ENCODE data around the gene GCAT.

GCAT gene

DNA sequence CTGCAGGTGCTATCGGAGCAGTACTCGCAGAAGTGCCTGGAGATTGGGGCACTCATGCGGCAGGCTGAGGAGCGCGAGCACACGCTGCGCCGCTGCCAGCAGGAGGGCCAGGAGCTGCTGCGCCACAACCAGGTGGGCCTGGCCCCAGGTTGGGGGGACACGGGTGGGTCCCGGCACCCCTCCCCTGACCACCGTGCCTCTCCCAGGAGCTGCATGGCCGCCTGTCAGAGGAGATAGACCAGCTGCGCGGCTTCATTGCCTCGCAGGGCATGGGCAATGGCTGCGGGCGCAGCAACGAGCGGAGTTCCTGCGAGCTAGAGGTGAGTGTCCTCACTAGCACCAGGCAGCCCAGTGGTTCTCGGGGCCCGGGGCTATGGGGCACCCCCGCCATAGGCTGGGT is 38.7 kb upstream of the GCAT start:
- TF ChIP-seq POLR2A (IDR thresholded peaks at IDR 0.05; ENCODE audit: low read depth, low read length) (no peak), POLR2AphosphoS5 (IDR thresholded peaks at IDR 0.05; ENCODE audit: low read depth, low read length) (no peak), TAF1 (IDR thresholded peaks at IDR 0.05; ENCODE audit: borderline replicate concordance, low read depth, low read length) (no peak)
- DNase-seq (ENCODE audit: insufficient read length) (no peak), FAIRE-seq (no peak)

DNA sequence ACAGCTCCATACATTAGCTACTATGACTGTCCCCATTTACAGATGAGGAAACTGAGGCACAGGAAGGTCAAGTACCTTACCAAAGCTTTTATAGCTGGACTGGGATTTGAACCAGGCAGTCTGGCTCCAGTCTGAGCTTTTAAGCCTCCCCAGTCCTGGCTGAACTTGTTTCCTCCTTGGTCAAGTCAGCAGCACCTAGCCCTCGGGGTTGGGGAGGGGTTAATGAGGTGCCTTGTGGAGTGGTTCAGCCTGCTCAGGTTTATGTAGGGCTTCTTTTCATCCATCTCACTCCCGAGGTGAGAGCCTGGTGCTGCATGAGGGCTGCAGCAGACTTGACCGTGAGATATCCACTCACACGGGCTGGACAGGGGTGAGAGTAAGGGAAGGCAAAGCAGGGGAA is 36.7 kb upstream of the GCAT start:
- FAIRE-seq (no peak), DNase-seq (ENCODE audit: insufficient read length) (no peak)
- no peak for TF ChIP-seq TAF1 (IDR thresholded peaks at IDR 0.05; ENCODE audit: borderline replicate concordance, low read depth, low read length)

DNA sequence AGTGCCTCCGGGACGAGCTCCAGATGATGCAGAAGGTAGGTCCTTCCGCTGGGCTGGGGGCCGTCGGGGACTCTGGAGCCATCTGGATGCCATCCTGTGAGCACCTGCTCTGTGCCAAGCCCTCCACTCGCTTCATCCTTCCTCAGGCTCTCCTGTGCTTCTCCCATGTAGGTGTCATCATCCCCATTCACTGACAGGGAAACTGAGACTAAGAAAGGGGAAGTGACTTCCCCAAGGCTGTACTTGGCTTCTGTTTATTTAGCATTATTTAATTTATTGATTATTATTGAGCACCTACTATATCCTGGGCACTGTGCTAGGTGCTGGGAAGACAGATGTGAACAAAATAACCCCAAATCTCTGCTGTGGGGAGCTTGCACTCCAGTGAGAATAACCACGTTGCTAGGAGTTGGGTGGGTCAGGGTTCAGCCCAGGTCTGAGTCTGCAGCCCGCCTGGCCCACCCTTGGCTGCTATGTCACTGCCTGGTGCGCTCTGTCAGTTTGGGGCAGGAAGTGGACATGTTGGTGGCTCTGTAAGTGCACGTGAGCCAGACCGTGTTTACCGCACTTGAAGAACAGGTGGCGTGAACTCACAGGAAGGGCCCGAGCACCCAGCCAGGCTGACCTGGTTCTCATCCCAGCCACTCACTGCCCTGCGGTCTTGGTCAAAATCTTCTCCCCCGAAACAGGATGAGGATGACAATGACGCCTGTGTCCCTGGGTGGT is 35.9 kb upstream of the GCAT start:
- no peak for TF ChIP-seq POLR2AphosphoS5 (IDR thresholded peaks at IDR 0.05; ENCODE audit: low read depth, low read length)
- TF ChIP-seq TAF1 (IDR thresholded peaks at IDR 0.05; ENCODE audit: borderline replicate concordance, low read depth, low read length) = no peak
- no peak for TF ChIP-seq POLR2A (IDR thresholded peaks at IDR 0.05; ENCODE audit: low read depth, low read length)
- FAIRE-seq (no peak), DNase-seq (ENCODE audit: insufficient read length) (no peak)

DNA sequence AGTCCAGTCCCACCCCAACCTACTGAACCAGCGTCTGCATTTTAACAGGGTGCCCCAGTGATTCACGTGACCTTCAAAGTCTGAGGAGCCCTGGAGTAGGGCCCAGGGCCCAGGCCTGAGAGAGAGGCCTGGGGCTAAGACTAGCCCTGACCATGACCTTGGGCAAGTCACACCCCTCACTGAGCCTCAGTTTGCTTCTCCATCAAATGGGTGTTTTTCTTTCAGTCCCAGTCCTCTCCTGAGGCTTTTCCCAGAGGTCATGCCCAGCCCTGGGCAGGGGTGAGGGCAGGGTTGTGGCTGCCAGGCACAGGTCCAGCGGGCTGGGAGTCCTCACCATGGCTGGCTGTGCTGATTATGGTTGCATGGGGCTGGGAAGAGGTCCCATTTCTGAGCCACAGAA is 33.0 kb upstream of the GCAT start:
- no peak for DNase-seq (ENCODE audit: insufficient read length)
- TF ChIP-seq POLR2A (IDR thresholded peaks at IDR 0.05; ENCODE audit: low read depth, low read length) (no peak), POLR2AphosphoS5 (IDR thresholded peaks at IDR 0.05; ENCODE audit: low read depth, low read length) (no peak), TAF1 (IDR thresholded peaks at IDR 0.05; ENCODE audit: borderline replicate concordance, low read depth, low read length) (no peak)

DNA sequence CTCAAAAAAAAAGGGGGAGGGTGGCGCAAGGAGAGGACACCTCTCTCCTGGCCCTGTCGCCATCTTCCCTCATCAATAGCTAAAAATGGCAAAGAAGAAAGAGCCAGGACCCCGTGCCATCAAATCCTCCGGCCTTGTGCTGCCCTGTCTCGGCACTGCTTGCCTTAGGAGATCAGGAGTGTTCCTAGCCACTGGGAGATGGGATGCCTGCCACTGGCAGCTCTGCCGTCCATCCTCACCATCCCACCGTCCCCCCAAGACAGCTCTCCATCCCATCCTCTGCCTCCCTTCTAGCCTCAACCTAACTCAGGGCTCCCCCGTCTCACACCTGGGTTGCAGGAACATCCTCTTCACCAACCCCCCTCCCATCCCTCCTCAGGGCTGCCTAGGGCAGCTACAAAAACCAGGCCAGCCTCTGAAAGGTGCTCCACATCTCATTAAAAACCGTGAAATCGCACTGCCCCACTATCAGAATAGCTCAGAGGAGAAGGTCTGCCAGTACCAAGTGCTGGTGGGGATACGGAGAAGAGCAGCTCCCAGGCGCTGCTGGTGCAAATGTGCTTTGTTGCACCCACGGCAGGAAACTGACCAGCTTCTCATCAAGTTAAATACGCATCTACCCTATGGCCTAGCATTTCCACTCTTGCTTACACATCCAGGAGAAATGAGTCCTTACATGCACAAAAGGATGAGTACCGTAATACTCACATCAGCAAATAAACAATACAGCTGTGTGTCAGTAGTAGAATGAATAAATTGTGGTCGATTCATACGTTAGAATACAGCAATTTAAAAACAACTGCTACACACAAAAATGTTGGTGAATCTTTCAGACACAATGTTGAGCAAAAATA is 31.7 kb upstream of the GCAT start:
- DNase-seq (ENCODE audit: insufficient read length) (no peak), FAIRE-seq (no peak)
- TF ChIP-seq POLR2A (IDR thresholded peaks at IDR 0.05; ENCODE audit: low read depth, low read length) (no peak), POLR2AphosphoS5 (IDR thresholded peaks at IDR 0.05; ENCODE audit: low read depth, low read length) (no peak; the same call in 1 of the 2 replicates), TAF1 (IDR thresholded peaks at IDR 0.05; ENCODE audit: borderline replicate concordance, low read depth, low read length) (no peak)

More for the DNA sequence above, 33.0 kb upstream of the GCAT start:
- no peak for FAIRE-seq

DNA sequence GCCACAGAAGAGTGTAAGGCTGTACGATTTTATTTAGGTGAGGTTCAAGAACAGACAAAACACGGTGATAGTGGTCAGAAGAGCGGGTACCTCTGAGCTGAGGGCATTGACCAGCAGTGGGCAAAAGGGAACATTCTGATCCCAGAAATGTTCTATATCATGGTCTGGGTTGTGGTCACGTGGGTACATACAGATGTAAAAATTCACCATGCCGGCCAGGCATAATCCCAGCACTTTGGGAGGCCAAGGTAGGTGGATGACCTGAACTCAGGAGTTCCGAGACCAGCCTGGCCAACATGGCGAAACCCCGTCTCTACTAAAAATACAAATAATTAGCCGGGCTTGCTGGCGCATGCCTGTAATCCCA is 31.1 kb upstream of the GCAT start:
- TF ChIP-seq POLR2A (IDR thresholded peaks at IDR 0.05; ENCODE audit: low read depth, low read length) (no peak), POLR2AphosphoS5 (IDR thresholded peaks at IDR 0.05; ENCODE audit: low read depth, low read length) (no peak), TAF1 (IDR thresholded peaks at IDR 0.05; ENCODE audit: borderline replicate concordance, low read depth, low read length) (no peak)
- no peak for DNase-seq (ENCODE audit: insufficient read length)
- FAIRE-seq = no peak

DNA sequence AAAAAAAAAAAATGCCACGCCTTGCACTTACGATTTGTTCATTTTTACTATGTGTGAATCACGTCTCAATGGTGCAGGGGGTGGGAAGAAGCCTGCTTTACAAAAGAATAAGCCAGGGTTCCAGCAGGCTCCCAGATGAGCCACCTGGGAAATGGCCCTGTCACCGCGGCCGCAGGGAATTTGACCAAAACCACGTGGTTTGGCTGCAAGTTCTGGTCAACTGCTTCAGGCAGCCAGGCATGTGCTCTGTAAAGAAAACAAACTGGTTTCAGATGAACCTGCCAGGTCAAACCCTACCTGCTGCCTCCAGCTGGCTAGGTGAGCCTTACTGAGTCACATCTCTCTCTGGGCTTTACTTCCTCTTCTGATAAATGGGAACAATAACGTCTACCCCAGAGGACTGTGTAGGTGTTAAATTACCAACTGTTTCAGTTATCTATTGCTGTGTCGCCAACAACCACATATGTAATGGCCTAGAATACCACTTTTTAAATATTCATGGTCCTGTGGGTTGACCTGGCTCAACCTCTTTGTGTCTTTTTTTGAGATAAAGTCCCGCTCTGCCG is 30.5 kb upstream of the GCAT start:
- DNase-seq (ENCODE audit: insufficient read length) = peak; percentile 48
- peak; percentile 88 for FAIRE-seq
- TF ChIP-seq POLR2A (IDR thresholded peaks at IDR 0.05; ENCODE audit: low read depth, low read length) (no peak), POLR2AphosphoS5 (IDR thresholded peaks at IDR 0.05; ENCODE audit: low read depth, low read length) (no peak), TAF1 (IDR thresholded peaks at IDR 0.05; ENCODE audit: borderline replicate concordance, low read depth, low read length) (no peak)

DNA sequence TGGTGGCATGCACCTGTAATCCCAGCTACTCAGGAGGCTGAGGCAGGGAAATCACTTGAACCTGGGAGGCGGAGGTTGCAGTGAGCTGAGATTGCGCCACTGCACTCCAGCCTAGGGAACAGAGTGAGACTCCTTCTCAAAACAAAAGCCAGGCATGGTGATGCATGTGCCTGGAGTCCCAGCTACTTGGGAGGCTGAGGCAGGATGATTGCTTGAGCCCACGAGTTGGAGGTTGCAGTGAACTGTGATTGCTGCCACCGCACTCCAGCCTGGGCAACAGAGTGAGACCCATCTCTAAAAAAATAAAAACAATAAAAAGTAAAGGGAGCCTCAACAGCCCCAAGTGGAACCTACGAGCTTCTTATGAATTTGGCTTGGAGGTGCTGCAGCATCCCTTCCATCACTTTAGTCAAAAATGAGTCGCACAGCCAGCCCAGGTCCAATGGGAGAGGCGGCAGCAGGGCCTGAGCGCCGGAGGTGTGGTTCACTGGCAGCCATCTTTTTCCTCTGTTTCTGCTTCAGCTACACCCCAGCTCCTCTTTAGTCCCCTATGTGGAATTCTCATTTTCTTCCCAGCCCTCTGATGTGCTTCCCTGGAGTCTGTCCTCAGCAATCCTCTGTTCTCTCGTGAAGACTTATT is 29.2 kb upstream of the GCAT start:
- TF ChIP-seq TAF1 (IDR thresholded peaks at IDR 0.05; ENCODE audit: borderline replicate concordance, low read depth, low read length) = no peak
- TF ChIP-seq POLR2A (IDR thresholded peaks at IDR 0.05; ENCODE audit: low read depth, low read length) = no peak
- no peak for TF ChIP-seq POLR2AphosphoS5 (IDR thresholded peaks at IDR 0.05; ENCODE audit: low read depth, low read length)
- DNase-seq (ENCODE audit: insufficient read length) (no peak), FAIRE-seq (no peak)

DNA sequence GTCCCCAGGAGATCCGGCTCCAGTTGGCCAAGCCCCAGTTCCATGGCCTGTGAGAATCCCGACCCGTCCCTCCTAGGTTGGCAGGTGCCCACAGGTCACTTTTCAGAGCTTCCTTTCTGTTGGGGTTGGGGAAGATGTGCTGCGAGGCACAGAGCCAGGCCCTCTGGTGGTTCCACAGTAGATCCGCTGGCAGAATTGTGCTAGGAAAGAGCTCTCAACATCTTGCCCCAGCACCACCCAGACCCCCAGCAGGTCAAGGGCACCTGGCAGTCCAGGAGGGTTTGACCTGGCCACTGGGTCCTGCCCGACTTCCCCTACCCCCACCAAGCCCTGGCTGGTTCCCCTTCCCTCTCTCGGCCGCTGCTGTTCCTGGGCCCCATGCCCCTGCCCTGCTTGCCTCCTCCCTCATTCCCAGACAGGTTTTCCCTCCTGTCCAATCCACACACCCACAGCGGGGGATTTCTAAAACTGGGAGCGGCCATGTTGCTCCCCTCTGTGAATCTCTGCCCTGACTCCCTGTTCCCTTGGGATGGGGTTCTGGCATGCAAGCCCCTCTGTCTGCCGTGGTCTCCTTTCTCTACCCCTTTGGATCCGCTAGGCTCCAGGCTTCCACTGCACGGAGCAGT is 26.2 kb upstream of the GCAT start:
- FAIRE-seq (no peak), DNase-seq (ENCODE audit: insufficient read length) (no peak)
- TF ChIP-seq TAF1 (IDR thresholded peaks at IDR 0.05; ENCODE audit: borderline replicate concordance, low read depth, low read length) = no peak
- TF ChIP-seq POLR2A (IDR thresholded peaks at IDR 0.05; ENCODE audit: low read depth, low read length) = no peak
- no peak for TF ChIP-seq POLR2AphosphoS5 (IDR thresholded peaks at IDR 0.05; ENCODE audit: low read depth, low read length)

DNA sequence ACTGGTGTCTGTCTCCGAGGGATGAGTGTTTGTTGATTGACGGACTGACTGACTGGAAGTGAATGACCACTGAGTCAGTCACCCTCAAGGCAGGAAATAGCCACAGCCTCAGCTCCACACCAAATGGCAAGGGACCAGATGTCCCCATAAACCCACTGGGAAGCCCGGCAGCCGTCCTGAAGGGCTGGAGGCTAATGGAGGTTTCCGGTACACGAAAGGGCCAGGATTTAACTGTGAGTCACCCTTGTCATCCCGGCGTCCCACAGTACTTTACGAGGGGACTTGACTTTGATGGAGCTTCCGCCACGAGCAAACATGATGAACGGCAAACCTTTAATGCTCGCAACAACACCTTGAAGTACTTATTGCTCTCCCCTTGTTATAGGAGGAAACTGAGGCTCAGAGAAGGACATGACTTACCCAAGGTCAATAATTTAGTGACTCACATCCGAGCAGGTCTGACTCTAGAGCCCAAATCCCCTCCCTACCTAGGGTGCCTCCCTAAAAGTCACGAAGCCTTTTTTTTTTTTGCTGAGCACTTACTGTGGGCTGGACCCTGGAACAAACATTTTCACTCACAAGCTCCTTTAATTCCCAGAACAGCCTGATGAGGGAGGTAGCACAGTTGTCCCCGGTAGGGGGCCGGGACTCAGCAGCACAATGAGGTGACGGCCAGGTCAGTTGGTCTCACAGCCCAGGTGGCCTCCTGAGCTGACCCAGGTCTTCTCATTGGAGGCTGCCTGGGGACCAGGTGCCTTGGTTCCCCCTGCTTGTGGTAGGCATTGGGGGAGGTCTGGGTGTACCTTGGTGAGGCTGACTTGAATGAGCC is 25.2 kb upstream of the GCAT start:
- TF ChIP-seq POLR2A (IDR thresholded peaks at IDR 0.05; ENCODE audit: low read depth, low read length) (no peak), TAF1 (IDR thresholded peaks at IDR 0.05; ENCODE audit: borderline replicate concordance, low read depth, low read length) (no peak), POLR2AphosphoS5 (IDR thresholded peaks at IDR 0.05; ENCODE audit: low read depth, low read length) (no peak)
- DNase-seq (ENCODE audit: insufficient read length) = no peak
- FAIRE-seq = no peak
